Jurkat, Clone E6-1 (cell line): ENCODE measurements around the gene PHOX2A. TPM values are rescaled to one million over a fixed set of nuclear protein-coding genes. Genes with fewer than 3 reads are reported as not detected.
"Not testable (repeated sequence)": the region's sequence is repeated elsewhere in the genome, so short reads cannot be mapped to it uniquely, and the experiment has no call there.

ENCODE experiments used
- DNase-seq: peaks from one replicate; pipeline ENCODE4 v3.0.0-alpha.2; 2011; ENCODE audit warnings: low read depth, low spot score
- H3K4me3 ChIP-seq: 2 replicates; pipeline ENCODE4 v1.5.1; 2011; ENCODE audit warnings: mild to moderate bottlenecking, low read length, control low read depth, moderate library complexity
- polyA plus RNA-seq: library from polyadenylated mRNA; unstranded; fragments of >200 nt; gene quantifications from one replicate; pipeline ENCODE4 v1.2.1, GENCODE V29; 2012; ENCODE audit warnings: missing spikeins; ENCODE audit not compliant: insufficient read length, insufficient read depth

The PHOX2A gene
- not detected for polyA plus RNA-seq

DNA sequence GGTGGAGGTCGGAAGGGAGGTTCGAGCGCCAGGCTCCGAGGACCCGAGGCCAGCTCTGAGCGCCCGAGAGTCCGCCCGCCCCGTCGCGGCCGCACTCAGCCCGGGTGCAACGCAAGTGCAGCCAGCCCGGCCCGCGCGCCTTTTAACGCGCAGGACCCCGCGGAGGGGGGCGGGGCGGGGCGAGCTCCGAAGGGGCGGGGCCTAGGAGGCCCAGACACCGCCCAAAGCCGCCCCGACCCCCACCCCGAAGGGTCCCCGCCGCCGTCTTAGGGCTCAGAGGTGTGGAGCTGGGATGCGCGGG lies at the start of gene PHOX2A:
Gene PHOX2A (minus strand): TSS at position 117 of the 301 bp plus-strand sequence. CDS start 172 bp downstream, outside the sequence.
- DNase-seq = no peak
- no peak within 1 kb of the TSS for H3K4me3 ChIP-seq

DNA sequence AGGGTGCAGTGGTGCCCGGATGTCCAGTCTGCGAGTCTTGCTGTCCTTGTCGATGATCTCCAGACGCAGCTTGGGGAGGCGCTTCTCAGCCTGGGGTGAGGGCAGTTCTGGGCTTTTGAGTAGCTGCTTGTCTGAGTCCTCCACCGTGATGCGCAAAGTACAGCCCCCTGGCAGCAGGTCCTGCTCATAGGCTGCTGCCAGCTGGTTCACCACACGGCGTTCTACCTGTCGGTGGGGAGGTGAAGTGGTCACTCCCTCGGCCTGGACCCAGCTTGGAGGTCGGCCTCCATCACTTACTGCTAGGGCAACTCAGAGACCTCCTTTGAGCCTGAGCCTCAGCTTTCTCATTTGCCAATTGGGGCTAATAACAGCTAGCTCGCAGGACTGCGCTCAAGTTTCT lies 49.4 kb upstream of the PHOX2A start:
- DNase-seq = no peak

DNA sequence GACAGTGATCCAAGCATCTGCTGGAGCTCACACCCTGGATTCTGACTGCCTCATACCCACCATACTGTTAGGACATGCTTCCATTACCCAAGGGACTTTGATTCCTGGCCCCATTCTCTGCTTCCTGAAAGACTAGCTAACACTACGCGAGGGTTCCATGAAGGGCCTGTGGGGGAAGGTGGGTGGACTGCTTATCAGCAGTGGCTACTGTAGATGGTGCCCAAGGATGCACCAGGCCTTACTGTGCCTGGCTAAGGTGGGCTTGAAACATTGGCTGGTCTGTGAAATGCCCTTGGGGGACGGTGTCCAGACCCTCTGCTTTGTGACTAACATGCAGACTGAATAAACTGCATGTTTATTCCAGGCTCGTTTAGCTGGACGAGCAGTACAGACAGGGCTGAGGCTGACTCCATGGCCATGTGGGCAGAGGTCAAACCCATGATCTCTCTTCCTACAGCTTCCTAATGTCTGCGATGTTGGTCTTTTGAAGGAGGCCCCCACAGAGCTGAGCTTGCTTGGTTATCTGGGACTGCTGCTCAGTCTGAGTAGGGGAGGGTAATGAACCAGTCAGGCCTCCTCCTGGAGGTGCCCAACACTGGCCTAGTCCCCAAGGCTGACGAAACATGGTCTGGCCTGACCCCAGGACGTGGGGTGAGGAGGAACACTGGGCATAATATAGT lies 48.3 kb upstream of the PHOX2A start:
- no peak overlapping the region for H3K4me3 ChIP-seq
- DNase-seq = no peak

More for the DNA sequence above, 49.4 kb upstream of the PHOX2A start:
- H3K4me3 ChIP-seq = no peak overlapping the region

DNA sequence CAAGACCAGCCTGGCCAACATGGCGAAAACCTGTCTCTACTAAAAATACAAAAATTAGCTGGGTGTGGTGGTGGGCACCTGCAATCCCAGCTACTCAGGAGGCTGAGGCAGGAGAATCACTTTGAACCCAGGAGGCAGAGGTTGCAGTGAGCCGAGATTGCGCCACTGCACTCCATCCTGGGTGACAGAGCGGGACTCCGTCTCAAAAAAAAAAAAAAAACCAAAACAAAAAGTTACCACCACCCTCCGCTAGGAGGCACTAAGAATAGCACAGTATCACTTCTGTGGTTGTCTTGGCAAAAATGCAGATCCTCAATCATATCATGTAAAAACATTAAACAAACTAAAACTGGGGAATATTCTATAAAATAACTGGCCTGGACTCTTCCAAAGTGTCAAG lies 46.8 kb upstream of the PHOX2A start:
- not testable (repeated sequence) for H3K4me3 ChIP-seq
- peak; percentile 41 for DNase-seq

DNA sequence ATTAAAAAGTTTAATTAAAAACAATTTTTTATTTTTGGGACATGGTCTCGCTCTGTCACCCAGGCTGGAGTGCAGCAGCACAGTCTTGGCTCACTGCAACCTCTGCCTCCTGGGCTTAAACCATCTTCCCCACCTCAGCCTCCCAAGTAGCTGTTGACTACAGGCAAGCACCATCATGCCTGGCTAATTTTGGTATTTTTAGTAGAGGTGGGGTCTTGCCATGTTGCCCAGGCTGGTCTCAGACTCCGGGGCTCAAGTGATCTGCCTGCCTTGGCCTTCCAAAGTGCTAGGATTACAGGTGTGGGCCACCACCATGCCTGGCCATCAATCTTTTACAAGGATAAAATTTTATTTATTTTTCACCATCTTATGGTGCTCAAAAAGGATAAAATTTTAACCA lies 43.3 kb upstream of the PHOX2A start:
- DNase-seq = no peak

DNA sequence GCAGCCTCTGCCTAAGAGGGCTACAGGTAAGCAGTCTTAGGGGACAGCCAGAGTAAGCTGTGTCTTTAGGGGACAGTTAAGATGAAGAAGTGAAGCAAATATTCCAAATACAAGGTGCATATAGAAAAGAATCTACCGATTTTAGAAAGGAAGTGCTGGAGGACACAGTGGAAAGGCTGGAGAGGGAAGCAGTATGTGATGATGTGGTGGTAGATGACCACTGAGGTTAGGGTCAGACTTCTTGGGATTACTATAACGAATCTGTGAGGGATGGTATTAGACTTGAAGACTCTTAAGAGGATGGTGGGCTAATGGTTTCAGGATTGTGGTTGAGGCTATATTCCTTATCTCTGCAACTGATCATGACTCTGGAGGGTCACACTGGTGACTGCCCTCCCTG lies 40.0 kb upstream of the PHOX2A start:
- no peak overlapping the region for H3K4me3 ChIP-seq
- no peak for DNase-seq

More for the DNA sequence above, 43.3 kb upstream of the PHOX2A start:
- no peak overlapping the region for H3K4me3 ChIP-seq

DNA sequence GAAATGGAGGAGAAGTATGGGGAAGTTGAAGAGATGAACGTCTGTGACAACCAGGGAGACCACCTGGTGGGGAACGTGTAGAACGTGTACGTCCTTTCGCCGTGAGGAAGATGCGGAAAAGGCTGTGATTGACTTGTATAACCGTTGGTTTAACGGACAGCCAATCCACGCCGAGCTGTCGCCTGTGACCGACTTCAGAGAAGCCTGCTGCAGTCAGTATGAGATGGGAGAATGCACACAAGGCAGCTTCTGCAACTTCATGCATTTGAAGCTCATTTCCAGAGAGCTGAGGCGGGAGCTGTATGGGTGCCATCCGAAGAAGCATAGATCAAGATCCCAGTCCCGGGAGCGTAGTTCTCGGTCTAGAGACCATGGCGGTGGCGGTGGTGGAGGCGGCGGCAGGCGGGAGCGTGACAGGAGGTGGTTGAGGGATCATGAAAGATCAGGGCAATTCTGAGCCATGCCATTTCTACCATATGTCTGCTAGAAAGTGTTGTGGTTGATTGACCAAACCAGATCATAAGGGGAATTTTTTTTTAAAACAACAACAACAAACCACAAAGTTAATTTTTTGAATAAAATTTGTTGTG lies 36.8 kb upstream of the PHOX2A start:
- no peak for DNase-seq

DNA sequence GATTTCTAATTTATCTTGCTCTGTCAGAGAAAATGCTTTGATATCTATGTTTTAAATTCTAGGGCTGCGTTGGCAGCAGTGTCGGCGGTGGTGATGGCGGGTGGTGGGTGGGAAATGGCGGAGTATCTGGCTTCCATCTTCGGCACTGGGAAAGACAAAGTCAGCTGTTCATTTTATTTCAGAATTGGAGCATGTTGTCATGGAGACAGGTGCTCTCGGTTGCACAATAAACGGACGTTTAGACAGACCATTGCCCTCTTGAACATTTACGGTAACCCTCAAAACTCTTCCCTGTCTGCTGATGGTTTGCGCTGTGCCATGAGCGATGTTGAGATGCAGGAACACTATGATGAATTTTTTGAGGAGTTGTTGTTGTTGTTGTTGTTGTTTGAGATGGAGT lies 36.1 kb upstream of the PHOX2A start:
- H3K4me3 ChIP-seq = no peak overlapping the region
- no peak for DNase-seq

More for the DNA sequence above, 36.8 kb upstream of the PHOX2A start:
- H3K4me3 ChIP-seq = no peak overlapping the region

DNA sequence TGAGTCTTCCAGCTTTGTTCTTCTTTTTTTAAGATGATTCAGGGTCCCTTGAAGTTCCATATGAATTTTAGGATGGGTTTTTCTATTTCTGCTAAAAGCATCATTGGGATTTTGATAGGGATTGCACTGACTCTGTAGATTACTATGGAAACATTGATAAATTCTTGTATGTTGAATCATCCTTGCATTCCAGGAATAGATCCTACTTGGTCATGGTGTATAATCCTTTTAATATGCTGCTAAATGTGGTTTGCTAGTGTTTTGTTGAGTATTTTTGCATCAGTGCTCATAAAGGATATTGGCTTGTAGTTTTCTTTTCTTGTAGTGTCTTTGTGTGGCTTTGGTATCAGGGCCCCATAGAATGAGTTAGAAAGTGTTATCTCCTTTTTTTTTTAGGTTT lies 34.9 kb upstream of the PHOX2A start:
- no peak for DNase-seq
- H3K4me3 ChIP-seq = no peak overlapping the region

DNA sequence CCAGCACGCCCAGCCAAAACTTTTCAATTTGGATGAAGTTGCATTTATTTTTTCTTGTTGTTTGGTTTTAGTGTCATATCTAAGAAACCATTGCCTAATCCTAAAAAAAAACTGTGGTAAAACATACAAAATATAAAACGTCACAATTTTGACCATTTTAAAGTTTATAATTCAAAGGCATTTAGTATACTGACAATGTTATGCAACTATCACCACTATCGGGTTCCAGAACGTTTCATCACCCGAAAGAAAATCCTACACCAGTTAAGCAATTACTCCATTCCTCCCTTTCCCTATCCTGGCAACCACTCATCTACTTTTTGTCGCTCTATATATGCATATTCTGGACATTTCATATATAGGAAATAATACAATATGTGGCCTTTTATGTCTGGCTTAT lies 30.5 kb upstream of the PHOX2A start:
- H3K4me3 ChIP-seq = no peak overlapping the region
- DNase-seq = no peak

DNA sequence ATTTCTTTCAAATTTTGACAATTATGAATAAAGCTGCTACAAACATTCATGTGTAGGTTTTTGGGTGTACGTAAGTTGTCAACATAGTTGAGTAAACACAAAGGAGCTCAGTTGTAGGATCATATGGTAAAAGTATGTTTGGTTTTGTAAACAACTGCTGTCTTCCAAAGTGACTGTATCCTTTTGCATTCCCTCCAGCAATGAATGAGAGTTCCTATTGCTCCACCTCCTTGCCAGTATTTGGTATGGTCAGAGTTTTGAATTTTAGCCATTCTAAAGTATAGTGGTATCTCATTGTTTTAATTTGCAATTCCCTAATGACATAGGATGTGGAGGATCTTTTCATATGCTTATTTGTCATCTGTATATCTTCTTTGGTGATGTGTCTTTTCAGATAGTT lies 28.0 kb upstream of the PHOX2A start:
- no peak for DNase-seq
- no peak overlapping the region for H3K4me3 ChIP-seq

DNA sequence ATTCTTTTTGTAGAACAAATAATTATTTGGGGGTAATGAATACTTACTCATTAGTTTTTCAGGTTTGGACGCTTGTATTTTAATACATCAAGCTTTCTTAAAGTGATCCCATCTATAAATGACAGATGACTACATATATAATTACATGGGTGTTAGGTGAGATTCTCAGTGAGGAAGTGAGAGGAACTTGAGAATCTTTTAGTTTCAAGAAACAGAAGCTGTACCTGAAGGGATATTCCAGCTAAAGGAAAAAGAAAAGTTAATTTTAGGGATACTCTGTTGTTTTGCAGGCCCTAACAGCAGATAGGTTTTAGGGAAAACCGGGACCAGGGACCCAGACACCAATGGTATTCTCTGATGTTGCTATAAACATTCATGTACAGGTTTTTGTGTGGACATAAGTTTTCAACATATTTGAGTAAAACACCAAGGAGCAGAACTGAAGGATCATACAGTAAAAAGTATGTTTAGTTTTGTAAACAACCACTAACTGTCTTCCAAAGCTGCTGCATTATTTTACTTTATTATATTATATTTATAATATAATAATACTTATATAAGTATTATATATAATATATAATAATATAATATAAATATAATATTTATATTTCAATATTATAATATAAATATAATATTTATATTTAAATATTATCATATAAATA lies 24.1 kb upstream of the PHOX2A start:
- DNase-seq = no peak
- H3K4me3 ChIP-seq = no peak overlapping the region

DNA sequence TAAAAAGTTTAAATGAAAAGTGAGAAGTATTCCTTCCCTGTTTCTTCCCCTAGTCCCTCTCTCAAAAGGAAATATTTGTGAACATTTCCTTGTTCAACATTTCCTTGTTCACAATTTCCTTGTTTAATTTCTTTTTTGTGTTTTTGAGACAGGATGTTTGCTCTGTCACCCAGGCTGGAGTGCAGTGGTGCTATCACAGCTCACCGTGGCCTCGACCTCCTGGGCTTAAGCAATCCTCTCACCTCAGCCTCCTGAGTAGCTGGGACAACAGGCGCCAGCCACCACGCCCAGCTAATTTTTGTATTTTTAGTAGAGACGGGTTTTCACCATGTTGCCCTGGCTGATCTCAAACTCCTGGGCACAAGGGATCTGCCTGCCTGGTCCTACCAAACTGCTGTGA lies 23.0 kb upstream of the PHOX2A start:
- not testable (repeated sequence) for DNase-seq, H3K4me3 ChIP-seq

DNA sequence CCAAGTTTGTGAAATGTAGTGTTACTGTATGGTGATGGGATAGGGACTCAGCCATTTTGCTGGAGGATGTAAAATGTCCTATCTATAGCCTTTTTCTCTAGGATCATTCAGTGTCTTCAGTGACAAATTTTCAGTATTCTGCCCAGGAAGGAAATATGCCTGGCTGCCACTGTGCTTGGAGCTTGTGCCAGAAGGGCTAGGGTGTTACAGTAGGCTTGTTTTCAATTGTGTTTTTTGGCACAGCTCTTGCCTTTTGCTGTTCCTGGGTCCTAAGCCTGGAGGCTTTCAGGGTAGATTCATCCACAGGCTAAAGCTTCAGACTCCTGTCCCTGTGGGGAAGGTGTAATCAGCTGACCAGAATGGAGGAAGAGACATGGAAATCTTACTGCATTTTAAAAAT lies 22.0 kb upstream of the PHOX2A start:
- no peak overlapping the region for H3K4me3 ChIP-seq

DNA sequence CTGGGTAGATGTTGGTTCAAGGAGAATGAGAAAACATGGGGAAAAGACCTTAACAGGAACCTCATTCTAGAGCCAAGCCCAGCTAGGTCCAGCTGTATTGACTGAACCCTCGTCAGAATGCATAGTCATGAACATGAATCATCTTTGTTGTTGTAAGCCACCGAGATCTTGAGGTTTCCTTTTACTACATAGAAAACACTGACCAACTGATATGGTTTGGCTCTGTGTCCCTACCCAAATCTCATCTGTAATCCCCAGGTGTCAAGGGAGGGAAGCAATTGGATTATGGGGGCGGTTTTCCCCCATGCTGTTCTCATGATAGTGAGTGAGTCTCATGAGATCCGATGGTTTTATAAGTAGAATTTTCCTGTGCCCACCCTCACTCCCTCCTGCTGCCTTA lies 19.4 kb upstream of the PHOX2A start:
- no peak overlapping the region for H3K4me3 ChIP-seq
- DNase-seq = no peak

More for the DNA sequence above, 22.0 kb upstream of the PHOX2A start:
- no peak for DNase-seq

DNA sequence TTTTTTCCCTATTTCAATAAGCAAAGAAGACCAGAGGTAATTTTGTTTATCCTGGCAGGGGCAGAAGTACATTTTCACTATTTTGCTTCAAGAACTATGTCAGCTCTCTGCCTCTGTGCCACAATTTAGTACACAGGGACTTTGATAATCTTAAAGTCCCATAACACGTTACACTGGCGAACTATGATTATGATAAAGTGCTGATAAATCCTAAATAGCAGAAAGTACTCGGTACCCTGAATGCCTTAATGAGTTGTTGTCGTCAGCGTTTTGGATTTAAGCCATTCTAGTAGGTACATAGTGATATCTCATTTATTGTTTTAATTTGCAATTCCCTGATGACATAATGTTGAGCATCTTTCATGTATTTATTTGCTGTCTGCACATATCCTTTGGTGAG lies 16.6 kb upstream of the PHOX2A start:
- no peak for DNase-seq
- H3K4me3 ChIP-seq = no peak overlapping the region

DNA sequence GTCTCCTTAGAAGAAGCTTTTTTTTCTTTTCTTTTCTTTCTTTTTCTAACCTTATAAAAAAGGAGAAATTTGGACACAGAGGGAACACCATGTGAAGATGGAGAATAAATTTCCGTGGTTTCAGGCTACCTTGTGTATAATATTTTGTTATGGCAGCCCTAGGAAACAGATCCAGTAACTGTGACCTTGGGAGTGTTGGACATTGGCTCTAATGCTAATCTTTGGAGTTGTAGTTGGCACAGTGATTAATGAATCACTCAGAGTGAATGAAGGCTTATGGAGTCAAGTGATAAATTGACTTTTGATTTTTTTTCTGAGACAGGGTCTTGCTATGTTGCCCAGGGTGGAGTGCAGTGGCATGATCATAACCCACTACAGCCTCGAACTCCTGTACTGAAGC lies 15.5 kb upstream of the PHOX2A start:
- no peak overlapping the region for H3K4me3 ChIP-seq
- no peak for DNase-seq

DNA sequence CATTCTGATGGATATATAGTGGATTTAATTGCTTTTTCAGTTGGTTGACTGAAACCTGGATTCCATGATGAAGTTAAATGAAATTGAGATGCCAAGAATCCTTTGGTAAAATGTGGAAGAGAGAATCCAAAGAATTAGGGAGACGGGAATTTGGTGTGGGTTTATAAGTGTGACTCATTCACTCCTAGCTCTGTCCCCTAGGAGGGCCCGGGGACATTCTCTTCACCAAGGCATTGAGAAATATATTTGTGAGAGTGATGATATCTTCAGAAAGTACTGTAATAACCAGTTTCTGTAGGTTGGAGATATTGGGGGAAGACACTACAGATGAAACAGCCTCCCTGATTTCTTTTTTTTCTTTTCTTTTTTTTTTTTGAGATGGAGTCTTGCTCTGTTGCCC lies 13.6 kb upstream of the PHOX2A start:
- no peak overlapping the region for H3K4me3 ChIP-seq
- DNase-seq = no peak

DNA sequence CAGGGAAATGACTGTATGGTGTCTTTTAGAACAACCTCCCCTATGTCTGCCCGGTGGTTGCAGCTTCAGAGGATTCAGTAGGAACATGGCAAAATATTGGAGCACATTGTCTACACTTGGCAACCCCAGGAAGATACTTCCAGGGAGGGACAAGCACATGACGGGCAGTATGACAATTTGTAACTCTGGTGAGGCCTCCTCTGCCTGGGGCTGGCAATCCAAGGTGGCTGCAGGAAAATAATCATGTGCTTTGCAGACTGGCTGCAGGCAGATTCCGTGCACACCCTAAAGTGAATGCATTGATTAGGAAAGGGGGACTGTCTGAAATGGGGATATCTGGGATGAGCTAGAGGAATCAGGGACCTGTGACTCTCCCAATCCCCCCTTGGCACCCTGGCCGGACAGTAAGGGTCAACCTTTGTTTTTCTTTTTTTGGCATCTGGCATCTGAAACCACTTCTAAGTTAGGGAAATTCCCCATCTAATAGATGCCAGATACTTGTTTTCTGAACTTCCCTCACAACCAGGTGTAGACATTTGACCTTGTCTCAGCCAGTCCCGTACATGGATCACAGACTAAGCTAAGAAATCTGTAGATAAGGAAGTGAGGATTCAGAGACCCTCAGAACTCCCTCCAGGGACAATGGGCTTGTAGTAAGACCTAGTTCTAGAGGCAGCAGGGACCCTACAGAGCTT lies 10.5 kb upstream of the PHOX2A start:
- H3K4me3 ChIP-seq = no peak overlapping the region
- DNase-seq = no peak

DNA sequence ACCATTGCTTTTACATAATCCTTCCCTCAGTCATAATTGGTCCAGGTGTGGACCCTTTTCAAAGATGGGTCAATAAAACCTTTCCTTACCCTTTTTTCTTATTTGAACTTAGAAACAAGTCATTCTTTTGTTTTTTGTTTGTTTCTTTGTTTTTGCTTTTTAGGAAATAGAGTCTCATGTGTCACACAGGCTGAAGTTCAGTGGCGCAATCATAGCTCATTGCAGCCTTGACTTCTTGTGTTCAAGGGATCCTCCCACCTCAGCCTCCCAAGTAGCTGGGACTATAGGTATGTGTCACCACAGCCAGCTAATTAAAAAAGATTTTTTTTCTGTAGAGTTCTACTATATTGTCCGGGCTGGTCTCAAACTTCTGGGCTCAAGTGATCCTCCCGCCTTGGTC lies 9.4 kb upstream of the PHOX2A start:
- no peak for DNase-seq
- no peak overlapping the region for H3K4me3 ChIP-seq
